Urinary bladder (tissue), 4 donors: ENCODE data around the gene IFT74. TPM values are rescaled to one million over a fixed set of nuclear protein-coding genes. Genes with fewer than 3 reads are reported as not detected.
A peak's percentile ranks its signal among the peaks of the same experiment; 100 is the strongest.

Experiments used
- DNase-seq: peaks from one replicate; pipeline ENCODE4 v3.0.0-alpha.2; 2015; ENCODE audit errors: extremely low spot score
- H3K27ac ChIP-seq: one replicate; pipeline ENCODE4 v1.5.1; 2013; ENCODE audit warnings: low read depth, mild to moderate bottlenecking, moderate library complexity
- H3K36me3 ChIP-seq: one replicate; pipeline ENCODE4 v1.6.1; 2013; ENCODE audit warnings: mild to moderate bottlenecking, moderate library complexity; ENCODE audit not compliant: insufficient read depth
- H3K4me1 ChIP-seq: one replicate; pipeline ENCODE4 v1.6.1; 2013; ENCODE audit warnings: mild to moderate bottlenecking, moderate library complexity; ENCODE audit not compliant: insufficient read depth
- H3K4me3 ChIP-seq: one replicate; pipeline ENCODE4 v1.5.1; 2013; ENCODE audit warnings: low read depth, low read length
- WGBS: extraction: QIAGEN DNeasy Blood & Tissue Kit; methylation state at CpG from one replicate; pipeline ENCODE4 v1.1.7; 2013; 5-methylcytosine and 5-hydroxymethylcytosine counted together
- polyA plus RNA-seq: library from polyadenylated mRNA; stranded (reverse); fragments of 200-250 nt; gene quantifications from one replicate; pipeline ENCODE4 v1.2.3, GENCODE V29; 2013
- total RNA-seq: library from RNA; depleted of rRNA; stranded (reverse); fragments of >200 nt; gene quantifications from one replicate; pipeline ENCODE4 v1.2.3, GENCODE V29; 2014
- donor health status: healthy with polysubstance abuse.
- donor health status: healthy.

The IFT74 gene
- total and polyA plus RNA-seq, 2 donors = 10.0 to 39.6 TPM

GRCh38 chr9:26949637-26950069 lies 6.6 kb upstream of the IFT74 start:
- no peaks in the 10 kb centered on the region for H3K36me3 ChIP-seq
- H3K4me3 ChIP-seq = no peak overlapping the region
- H3K4me1 ChIP-seq = peaks cover 2% of the 10 kb centered on the region
- WGBS = 74% methylated on average over 6 of the region's 6 CpGs
- no peak for DNase-seq
- H3K27ac ChIP-seq = no peak overlapping the region

GRCh38 chr9:26950521-26950920 lies 5.7 kb upstream of the IFT74 start:
- Histone ChIP-seq H3K4me1 (no peaks in the 10 kb centered on the region), H3K36me3 (no peaks in the 10 kb centered on the region), H3K27ac (no peak overlapping the region), H3K4me3 (no peak overlapping the region)
- WGBS = 92% methylated on average over 1 of the region's 1 CpG
- DNase-seq = no peak

DNA sequence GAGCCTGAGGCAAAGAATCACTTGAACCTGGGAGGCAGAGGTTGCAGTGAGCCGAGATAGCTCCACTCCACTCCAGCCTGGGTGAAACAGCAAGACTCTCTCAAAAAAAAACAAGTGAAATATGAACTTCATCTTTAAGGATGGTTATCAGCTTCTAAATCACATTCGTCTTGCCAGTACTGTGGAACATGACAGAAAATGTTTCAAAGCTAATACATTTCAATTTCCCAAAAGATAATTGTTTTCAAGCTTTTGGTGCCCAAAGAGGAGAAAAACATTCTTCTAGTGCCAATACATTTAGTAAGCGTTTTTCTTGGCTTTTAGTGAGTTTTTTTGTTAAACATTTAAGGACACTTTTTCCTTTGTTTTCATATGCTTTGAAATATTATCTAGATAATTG lies 4.4 kb upstream of the IFT74 start:
- Histone ChIP-seq H3K4me1 (no peaks in the 10 kb centered on the region), H3K36me3 (no peaks in the 10 kb centered on the region), H3K4me3 (no peak overlapping the region), H3K27ac (no peak overlapping the region)
- 82% methylated on average over 3 of the region's 3 CpGs for WGBS
- no peak for DNase-seq

GRCh38 chr9:26954050-26954508 lies 2.1 kb upstream of the IFT74 start:
- Histone ChIP-seq H3K4me3 (no peak overlapping the region), H3K36me3 (no peaks in the 10 kb centered on the region), H3K4me1 (no peaks in the 10 kb centered on the region), H3K27ac (no peak overlapping the region)
- 75% methylated on average over 3 of the region's 3 CpGs for WGBS
- DNase-seq = no peak

- no peak for DNase-seq
- Histone ChIP-seq H3K27ac (peak overlapping the region; percentile 72), H3K36me3 (no peaks in the 10 kb centered on the region), H3K4me3 (peak overlapping the region; percentile 66), H3K4me1 (no peaks in the 10 kb centered on the region)
- WGBS = 63% methylated on average over 4 of the region's 4 CpGs
Observed at GRCh38 chr9:26955222-26955903, 849 bp upstream of the IFT74 start.

GRCh38 chr9:26956860-26957233 lies 635 bp downstream of the IFT74 start:
- WGBS = 30% methylated on average over 6 of the region's 6 CpGs
- H3K36me3 ChIP-seq = no peaks in the 10 kb centered on the region
- no peaks in the 10 kb centered on the region for H3K4me1 ChIP-seq
- peak overlapping the region; percentile 88 for H3K27ac ChIP-seq
- DNase-seq = no peak
- peak overlapping the region; percentile 66 for H3K4me3 ChIP-seq

GRCh38 chr9:26971721-26972120 lies 15.5 kb downstream of the IFT74 start:
- no peak for DNase-seq
- H3K27ac ChIP-seq = no peak overlapping the region
- no peaks in the 10 kb centered on the region for H3K4me1 ChIP-seq
- H3K36me3 ChIP-seq = no peaks in the 10 kb centered on the region
- H3K4me3 ChIP-seq = no peak overlapping the region
- WGBS = 99% methylated on average over 1 of the region's 1 CpG

- Histone ChIP-seq H3K4me1 (no peaks in the 10 kb centered on the region), H3K36me3 (no peaks in the 10 kb centered on the region), H3K27ac (no peak overlapping the region), H3K4me3 (no peak overlapping the region)
- 93% methylated on average over 5 of the region's 5 CpGs for WGBS
- DNase-seq = no peak
Observed at GRCh38 chr9:26973989-26974388, 17.8 kb downstream of the IFT74 start.

- H3K4me1 ChIP-seq = no peaks in the 10 kb centered on the region
- H3K36me3 ChIP-seq = no peaks in the 10 kb centered on the region
- H3K27ac ChIP-seq = no peak overlapping the region
- 91% methylated on average over 4 of the region's 4 CpGs for WGBS
- no peak overlapping the region for H3K4me3 ChIP-seq
- DNase-seq = no peak
Observed at GRCh38 chr9:26974927-26975326, 18.7 kb downstream of the IFT74 start.

DNA sequence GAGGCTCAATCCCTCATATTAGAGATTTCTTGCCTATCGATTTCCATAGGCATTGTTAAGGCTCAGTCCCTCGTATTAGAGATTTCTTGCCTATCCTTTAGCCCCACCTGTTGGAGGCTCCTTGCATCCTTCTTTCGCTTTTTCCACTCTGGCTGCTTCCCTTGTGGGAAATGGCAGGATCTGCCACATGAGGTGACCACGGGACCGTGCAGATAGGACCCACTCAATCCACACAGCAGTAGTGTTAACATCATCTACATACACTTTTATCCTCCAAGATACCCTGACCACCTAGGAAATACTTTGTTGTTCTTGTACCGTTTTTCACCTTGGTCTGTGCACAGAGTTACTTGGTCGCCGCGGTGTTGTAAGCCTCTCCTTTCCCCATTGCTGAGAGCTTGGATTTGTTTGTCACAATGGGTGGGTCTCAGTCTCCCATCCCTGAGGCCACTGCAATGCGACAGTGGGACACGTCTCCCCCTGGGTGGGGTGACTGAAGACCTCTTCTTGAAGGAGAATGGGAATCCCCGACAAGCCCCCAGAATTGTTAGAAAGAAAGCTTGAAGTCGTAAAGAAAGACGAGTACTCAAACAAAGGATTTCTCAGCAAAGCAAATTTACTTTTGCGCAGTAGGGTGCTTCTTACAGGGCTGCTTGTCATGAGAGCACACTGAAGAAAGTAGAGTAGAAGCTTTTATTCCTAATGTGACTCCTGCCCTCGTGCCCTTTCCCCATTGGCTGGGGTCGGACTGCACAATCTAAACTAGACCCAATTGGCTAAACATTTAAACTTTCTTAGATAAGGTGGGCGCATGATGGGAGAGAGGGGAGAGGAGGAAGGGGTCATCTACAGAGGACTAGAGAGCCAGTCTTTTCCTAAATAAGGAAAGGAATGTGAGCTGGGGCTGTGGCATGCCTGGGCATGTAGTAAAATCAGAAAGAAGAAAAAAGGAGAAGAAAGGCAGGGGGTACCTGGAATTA lies 19.8 kb downstream of the IFT74 start:
- Histone ChIP-seq H3K4me3 (no peak overlapping the region), H3K4me1 (no peaks in the 10 kb centered on the region), H3K27ac (no peak overlapping the region), H3K36me3 (no peaks in the 10 kb centered on the region)
- DNase-seq = no peak
- WGBS = 84% methylated on average over 18 of the region's 18 CpGs

- WGBS = 65% methylated on average over 1 of the region's 1 CpG
- H3K36me3 ChIP-seq = peaks cover 3% of the 10 kb centered on the region
Observed at GRCh38 chr9:26983340-26983739, 27.1 kb downstream of the IFT74 start.

GRCh38 chr9:26995810-26996209 lies 39.6 kb downstream of the IFT74 start:
- Histone ChIP-seq H3K4me1 (no peaks in the 10 kb centered on the region), H3K27ac (no peak overlapping the region), H3K36me3 (no peaks in the 10 kb centered on the region), H3K4me3 (no peak overlapping the region)
- WGBS = 90% methylated on average over 2 of the region's 2 CpGs
- DNase-seq = no peak

More at GRCh38 chr9:26983340-26983739, 27.1 kb downstream of the IFT74 start:
- Histone ChIP-seq H3K27ac (no peak overlapping the region), H3K4me3 (no peak overlapping the region), H3K4me1 (no peaks in the 10 kb centered on the region)
- no peak for DNase-seq

DNA sequence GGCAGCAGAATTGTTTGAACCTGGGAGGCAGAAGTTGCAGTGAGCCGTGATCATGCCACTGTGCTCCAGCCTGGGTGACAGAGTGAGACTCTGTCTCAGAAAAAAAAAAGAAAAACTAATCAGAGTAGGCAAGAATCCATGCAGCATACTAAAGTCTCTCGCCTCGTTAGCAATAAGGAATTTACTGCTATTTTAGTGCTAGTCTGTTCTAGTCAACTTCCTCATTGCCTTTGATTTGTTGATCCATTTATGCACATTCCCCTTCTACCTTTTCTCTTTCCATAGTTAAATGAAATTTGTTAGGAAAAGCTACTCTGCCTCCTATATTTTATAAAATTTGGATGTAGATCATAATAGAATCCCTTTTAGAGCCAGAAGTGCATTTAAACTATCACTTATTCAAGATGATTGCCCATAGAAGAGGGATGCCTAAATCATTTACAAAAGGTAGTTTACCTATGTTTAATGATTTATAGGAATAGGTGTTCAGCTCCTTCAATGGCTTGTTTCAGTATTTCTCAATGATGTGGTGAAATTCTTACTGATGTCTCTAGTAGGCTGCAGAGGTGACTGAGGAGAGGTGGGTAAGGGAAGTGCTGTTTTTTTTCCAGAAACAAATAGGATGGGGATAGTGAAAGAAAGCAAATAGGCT lies 47.3 kb downstream of the IFT74 start:
- no peak for DNase-seq
- WGBS = 94% methylated on average over 3 of the region's 3 CpGs
- H3K36me3 ChIP-seq = peaks cover 2% of the 10 kb centered on the region
- no peak overlapping the region for H3K4me3 ChIP-seq
- H3K27ac ChIP-seq = no peak overlapping the region
- H3K4me1 ChIP-seq = no peaks in the 10 kb centered on the region
